ENCODE measurements around the gene PSMG2.

The PSMG2 gene

GRCh38 chr18:12745095-12745795 lies 42.4 kb downstream of the PSMG2 start:
- no peak overlapping the region for H3K27ac ChIP-seq
- TF ChIP-seq CTCF (IDR thresholded peaks at IDR 0.05), result no peak
- no peak for TF ChIP-seq ZFX (IDR thresholded peaks at IDR 0.05; ENCODE audit: borderline replicate concordance)

- TF ChIP-seq ZFX (IDR thresholded peaks at IDR 0.05; ENCODE audit: borderline replicate concordance), result no peak
- H3K27ac ChIP-seq, result no peak overlapping the region
Observed at GRCh38 chr18:12747530-12748315, 44.9 kb downstream of the PSMG2 start.

GRCh38 chr18:12748671-12749070 lies 45.8 kb downstream of the PSMG2 start:
- no peak for TF ChIP-seq CTCF (IDR thresholded peaks at IDR 0.05)
- TF ChIP-seq ZFX (IDR thresholded peaks at IDR 0.05; ENCODE audit: borderline replicate concordance), result no peak
- no peak overlapping the region for H3K27ac ChIP-seq

- no peak overlapping the region for H3K27ac ChIP-seq
- TF ChIP-seq CTCF (IDR thresholded peaks at IDR 0.05), result no peak
- TF ChIP-seq ZFX (IDR thresholded peaks at IDR 0.05; ENCODE audit: borderline replicate concordance), result no peak
Observed at GRCh38 chr18:12749121-12749520, 46.3 kb downstream of the PSMG2 start.

- TF ChIP-seq ZFX (IDR thresholded peaks at IDR 0.05; ENCODE audit: borderline replicate concordance), result no peak
- TF ChIP-seq CTCF (IDR thresholded peaks at IDR 0.05), result no peak
- H3K27ac ChIP-seq, result no peak overlapping the region
Observed at GRCh38 chr18:12750076-12750714, 47.4 kb downstream of the PSMG2 start.

GRCh38 chr18:12750715-12751502 lies 48.1 kb downstream of the PSMG2 start:
- H3K27ac ChIP-seq, result no peak overlapping the region
- TF ChIP-seq CTCF (IDR thresholded peaks at IDR 0.05), result no peak
- TF ChIP-seq ZFX (IDR thresholded peaks at IDR 0.05; ENCODE audit: borderline replicate concordance), result no peak

GRCh38 chr18:12751503-12751884 lies 48.7 kb downstream of the PSMG2 start:
- H3K27ac ChIP-seq, result no peak overlapping the region
- no peak for TF ChIP-seq ZFX (IDR thresholded peaks at IDR 0.05; ENCODE audit: borderline replicate concordance)
- no peak for TF ChIP-seq CTCF (IDR thresholded peaks at IDR 0.05)

Data from 22Rv1 (cell line).